ENCODE data around the gene TMEM54.

TMEM54 gene

GRCh38 chr1:32919811-32920733, 18.9 kb upstream of the TMEM54 start:
- POLR2A ChIA-PET = no interaction called here

GRCh38 chr1:32918179-32918578, 17.0 kb upstream of the TMEM54 start:
- DNase-seq (ENCODE audit: extremely low spot score) = no peak
- POLR2A ChIA-PET = no interaction called here
- TF ChIP-seq BHLHE40 (IDR thresholded peaks at IDR 0.05; ENCODE audit: borderline replicate concordance) = no peak
- TF ChIP-seq L3MBTL2 (conservative IDR thresholded peaks at IDR 0.05) = no peak
- TF ChIP-seq ZNF384 (IDR thresholded peaks at IDR 0.05) = no peak
- TF ChIP-seq SUZ12 (IDR thresholded peaks at IDR 0.05) = no peak
- no peak for TF ChIP-seq NFRKB (IDR thresholded peaks at IDR 0.05)
- TF ChIP-seq FOXA1 (IDR thresholded peaks at IDR 0.05) = no peak
- TF ChIP-seq LEF1 (IDR thresholded peaks at IDR 0.05; ENCODE audit: borderline replicate concordance) = no peak
- no peak for TF ChIP-seq HDGF (IDR thresholded peaks at IDR 0.05; ENCODE audit: borderline replicate concordance)
- TF ChIP-seq CTBP1 (IDR thresholded peaks at IDR 0.05; ENCODE audit: borderline replicate concordance) = no peak
- no peak for TF ChIP-seq ELF4 (IDR thresholded peaks at IDR 0.05)
- TF ChIP-seq SP1 (IDR thresholded peaks at IDR 0.05) = no peak
- no peak for TF ChIP-seq PKNOX1 (IDR thresholded peaks at IDR 0.05)
- TF ChIP-seq FOXM1 (IDR thresholded peaks at IDR 0.05; ENCODE audit: borderline replicate concordance) = no peak
- CTCF ChIA-PET = no interaction called here

More at GRCh38 chr1:32919811-32920733, 18.9 kb upstream of the TMEM54 start:
- no peak for DNase-seq (ENCODE audit: extremely low spot score)
- CTCF ChIA-PET = no interaction called here
- no peak for TF ChIP-seq SUZ12 (IDR thresholded peaks at IDR 0.05)

- ChIA-PET CTCF (no interaction called here), POLR2A (no interaction called here)
- no peak for TF ChIP-seq L3MBTL2 (conservative IDR thresholded peaks at IDR 0.05)
- TF ChIP-seq LEF1 (IDR thresholded peaks at IDR 0.05; ENCODE audit: borderline replicate concordance) = no peak
- TF ChIP-seq FOXM1 (IDR thresholded peaks at IDR 0.05; ENCODE audit: borderline replicate concordance) = no peak
- no peak for TF ChIP-seq HDGF (IDR thresholded peaks at IDR 0.05; ENCODE audit: borderline replicate concordance)
- no peak for TF ChIP-seq FOXK2 (IDR thresholded peaks at IDR 0.05)
- TF ChIP-seq FOXA1 (IDR thresholded peaks at IDR 0.05) = no peak
- DNase-seq (ENCODE audit: extremely low spot score) = no peak
Measured at GRCh38 chr1:32917521-32917920, 16.3 kb upstream of the TMEM54 start.

GRCh38 chr1:32915766-32916706, 14.8 kb upstream of the TMEM54 start:
- POLR2A ChIA-PET = no interaction called here
- TF ChIP-seq CTBP1 (IDR thresholded peaks at IDR 0.05; ENCODE audit: borderline replicate concordance) (no peak), ELF4 (IDR thresholded peaks at IDR 0.05) (no peak), L3MBTL2 (conservative IDR thresholded peaks at IDR 0.05) (no peak), HDGF (IDR thresholded peaks at IDR 0.05; ENCODE audit: borderline replicate concordance) (no peak)
- CTCF ChIA-PET = no interaction called here
- no peak for DNase-seq (ENCODE audit: extremely low spot score)

- ChIA-PET POLR2A (no interaction called here), CTCF (interaction anchor here (0.8 kb wide), 1 partner anchor 145 kb away, joined by 3 read pairs; no protein-coding TSS in a partner anchor)
- TF ChIP-seq FOXK2 (IDR thresholded peaks at IDR 0.05) = no peak
- TF ChIP-seq L3MBTL2 (conservative IDR thresholded peaks at IDR 0.05) = no peak
- no peak for TF ChIP-seq CTBP1 (IDR thresholded peaks at IDR 0.05; ENCODE audit: borderline replicate concordance)
- TF ChIP-seq TARDBP (IDR thresholded peaks at IDR 0.05) = no peak
- no peak for TF ChIP-seq ELF4 (IDR thresholded peaks at IDR 0.05)
- TF ChIP-seq ZNF384 (IDR thresholded peaks at IDR 0.05) = no peak
- TF ChIP-seq NFRKB (IDR thresholded peaks at IDR 0.05) = no peak
- TF ChIP-seq PKNOX1 (IDR thresholded peaks at IDR 0.05) = no peak
- no peak for TF ChIP-seq LEF1 (IDR thresholded peaks at IDR 0.05; ENCODE audit: borderline replicate concordance)
- no peak for TF ChIP-seq SP1 (IDR thresholded peaks at IDR 0.05)
- no peak for TF ChIP-seq FOXA1 (IDR thresholded peaks at IDR 0.05)
- no peak for TF ChIP-seq HDGF (IDR thresholded peaks at IDR 0.05; ENCODE audit: borderline replicate concordance)
- TF ChIP-seq SUZ12 (IDR thresholded peaks at IDR 0.05) = no peak
- no peak for TF ChIP-seq BHLHE40 (IDR thresholded peaks at IDR 0.05; ENCODE audit: borderline replicate concordance)
- no peak for TF ChIP-seq ARNT (IDR thresholded peaks at IDR 0.05)
- no peak for TF ChIP-seq FOXM1 (IDR thresholded peaks at IDR 0.05; ENCODE audit: borderline replicate concordance)
- no peak for DNase-seq (ENCODE audit: extremely low spot score)
Measured at GRCh38 chr1:32910319-32910718, 9.1 kb upstream of the TMEM54 start.

- DNase-seq (ENCODE audit: extremely low spot score) = no peak
- TF ChIP-seq LEF1 (IDR thresholded peaks at IDR 0.05; ENCODE audit: borderline replicate concordance) (no peak), FOXK2 (IDR thresholded peaks at IDR 0.05) (no peak), ELF4 (IDR thresholded peaks at IDR 0.05) (no peak), BHLHE40 (IDR thresholded peaks at IDR 0.05; ENCODE audit: borderline replicate concordance) (no peak), TARDBP (IDR thresholded peaks at IDR 0.05) (no peak), FOXA1 (IDR thresholded peaks at IDR 0.05) (no peak), CTBP1 (IDR thresholded peaks at IDR 0.05; ENCODE audit: borderline replicate concordance) (no peak), NFRKB (IDR thresholded peaks at IDR 0.05) (no peak), PKNOX1 (IDR thresholded peaks at IDR 0.05) (no peak), ZNF384 (IDR thresholded peaks at IDR 0.05) (no peak), FOXM1 (IDR thresholded peaks at IDR 0.05; ENCODE audit: borderline replicate concordance) (no peak), L3MBTL2 (conservative IDR thresholded peaks at IDR 0.05) (no peak), SUZ12 (IDR thresholded peaks at IDR 0.05) (no peak), SP1 (IDR thresholded peaks at IDR 0.05) (no peak), HDGF (IDR thresholded peaks at IDR 0.05; ENCODE audit: borderline replicate concordance) (no peak), ARNT (IDR thresholded peaks at IDR 0.05) (no peak)
- POLR2A ChIA-PET = no interaction called here
- CTCF ChIA-PET = interaction anchor here (1.0 to 1.5 kb wide), 2 partner anchors 15 to 219 kb away, joined by 3 read pairs; no protein-coding TSS in a partner anchor
Measured at GRCh38 chr1:32907435-32907834, 6.2 kb upstream of the TMEM54 start.
